ENCODE results near the gene SAP30BP.

SAP30BP gene

GRCh38 chr17:75693500-75694481, 26.7 kb downstream of the SAP30BP start:
- Histone ChIP-seq H3K4me1 (ENCODE audit: insufficient read depth, low read length) (peaks cover 20% of the 10 kb centered on the region; the same call in 1 of the 2 replicates), H3K9me3 (ENCODE audit: control insufficient read depth, insufficient read depth, low read length) (no peaks in the 10 kb centered on the region), H3K9ac (ENCODE audit: low read depth, low read length) (no peak overlapping the region), H3K36me3 (ENCODE audit: insufficient read depth, low read length) (peaks cover 13% of the 10 kb centered on the region; the same call in 1 of the 2 replicates)

GRCh38 chr17:75694536-75694935, 27.4 kb downstream of the SAP30BP start:
- H3K36me3 ChIP-seq (ENCODE audit: insufficient read depth, low read length), result peaks cover 13% of the 10 kb centered on the region; the same call in 1 of the 2 replicates
- no peak overlapping the region for H3K9ac ChIP-seq (ENCODE audit: low read depth, low read length)
- H3K4me1 ChIP-seq (ENCODE audit: insufficient read depth, low read length), result peaks cover 20% of the 10 kb centered on the region; the same call in 1 of the 2 replicates
- no peaks in the 10 kb centered on the region for H3K9me3 ChIP-seq (ENCODE audit: control insufficient read depth, insufficient read depth, low read length)

GRCh38 chr17:75695141-75695829, 28.1 kb downstream of the SAP30BP start:
- no peaks in the 10 kb centered on the region for H3K9me3 ChIP-seq (ENCODE audit: control insufficient read depth, insufficient read depth, low read length)
- H3K4me1 ChIP-seq (ENCODE audit: insufficient read depth, low read length), result peaks cover 20% of the 10 kb centered on the region; the same call in 1 of the 2 replicates
- H3K9ac ChIP-seq (ENCODE audit: low read depth, low read length), result no peak overlapping the region
- H3K36me3 ChIP-seq (ENCODE audit: insufficient read depth, low read length), result peaks cover 19% of the 10 kb centered on the region; the same call in 1 of the 2 replicates

- Histone ChIP-seq H3K9ac (ENCODE audit: low read depth, low read length) (no peak overlapping the region), H3K4me1 (ENCODE audit: insufficient read depth, low read length) (peaks cover 20% of the 10 kb centered on the region; the same call in 1 of the 2 replicates), H3K36me3 (ENCODE audit: insufficient read depth, low read length) (peaks cover 24% of the 10 kb centered on the region), H3K9me3 (ENCODE audit: control insufficient read depth, insufficient read depth, low read length) (no peaks in the 10 kb centered on the region)
These were observed 28.7 kb downstream of the SAP30BP start for GRCh38 chr17:75695830-75696271.

GRCh38 chr17:75697651-75698291, 30.6 kb downstream of the SAP30BP start:
- peaks cover 41% of the 10 kb centered on the region for H3K36me3 ChIP-seq (ENCODE audit: insufficient read depth, low read length)
- H3K9ac ChIP-seq (ENCODE audit: low read depth, low read length), result no peak overlapping the region
- no peaks in the 10 kb centered on the region for H3K9me3 ChIP-seq (ENCODE audit: control insufficient read depth, insufficient read depth, low read length)
- H3K4me1 ChIP-seq (ENCODE audit: insufficient read depth, low read length), result peaks cover 18% of the 10 kb centered on the region; the same call in 1 of the 2 replicates

- peaks cover 9% of the 10 kb centered on the region; the same call in 1 of the 2 replicates for H3K4me1 ChIP-seq (ENCODE audit: insufficient read depth, low read length)
- H3K36me3 ChIP-seq (ENCODE audit: insufficient read depth, low read length), result peaks cover 48% of the 10 kb centered on the region
- H3K9me3 ChIP-seq (ENCODE audit: control insufficient read depth, insufficient read depth, low read length), result no peaks in the 10 kb centered on the region
- no peak overlapping the region for H3K9ac ChIP-seq (ENCODE audit: low read depth, low read length)
These were observed 31.5 kb downstream of the SAP30BP start for GRCh38 chr17:75698659-75699058.

- Histone ChIP-seq H3K4me1 (ENCODE audit: insufficient read depth, low read length) (no peaks in the 10 kb centered on the region; the same call in 1 of the 2 replicates), H3K9me3 (ENCODE audit: control insufficient read depth, insufficient read depth, low read length) (no peaks in the 10 kb centered on the region)
These were observed 34.1 kb downstream of the SAP30BP start for GRCh38 chr17:75701288-75701687.

GRCh38 chr17:75703191-75703590, 36.1 kb downstream of the SAP30BP start:
- Histone ChIP-seq H3K9ac (ENCODE audit: low read depth, low read length) (no peak overlapping the region), H3K4me1 (ENCODE audit: insufficient read depth, low read length) (no peaks in the 10 kb centered on the region; the same call in 1 of the 2 replicates), H3K9me3 (ENCODE audit: control insufficient read depth, insufficient read depth, low read length) (no peaks in the 10 kb centered on the region), H3K36me3 (ENCODE audit: insufficient read depth, low read length) (peaks cover 47% of the 10 kb centered on the region)

More at GRCh38 chr17:75701288-75701687, 34.1 kb downstream of the SAP30BP start:
- Histone ChIP-seq H3K9ac (ENCODE audit: low read depth, low read length) (no peak overlapping the region), H3K36me3 (ENCODE audit: insufficient read depth, low read length) (peaks cover 49% of the 10 kb centered on the region)

GRCh38 chr17:75703591-75703990, 36.5 kb downstream of the SAP30BP start:
- H3K9me3 ChIP-seq (ENCODE audit: control insufficient read depth, insufficient read depth, low read length), result no peaks in the 10 kb centered on the region
- peaks cover 47% of the 10 kb centered on the region for H3K36me3 ChIP-seq (ENCODE audit: insufficient read depth, low read length)
- H3K9ac ChIP-seq (ENCODE audit: low read depth, low read length), result no peak overlapping the region
- no peaks in the 10 kb centered on the region; the same call in 1 of the 2 replicates for H3K4me1 ChIP-seq (ENCODE audit: insufficient read depth, low read length)

GRCh38 chr17:75704963-75705875, 38.1 kb downstream of the SAP30BP start:
- no peaks in the 10 kb centered on the region for H3K9me3 ChIP-seq (ENCODE audit: control insufficient read depth, insufficient read depth, low read length)
- no peak overlapping the region for H3K9ac ChIP-seq (ENCODE audit: low read depth, low read length)
- H3K36me3 ChIP-seq (ENCODE audit: insufficient read depth, low read length), result peaks cover 40% of the 10 kb centered on the region
- no peaks in the 10 kb centered on the region; the same call in 1 of the 2 replicates for H3K4me1 ChIP-seq (ENCODE audit: insufficient read depth, low read length)

- Histone ChIP-seq H3K4me1 (ENCODE audit: insufficient read depth, low read length) (no peaks in the 10 kb centered on the region), H3K9me3 (ENCODE audit: control insufficient read depth, insufficient read depth, low read length) (no peaks in the 10 kb centered on the region), H3K36me3 (ENCODE audit: insufficient read depth, low read length) (peaks cover 31% of the 10 kb centered on the region), H3K9ac (ENCODE audit: low read depth, low read length) (no peak overlapping the region)
These were observed 39.0 kb downstream of the SAP30BP start for GRCh38 chr17:75706042-75706728.

GRCh38 chr17:75707079-75707571, 40.0 kb downstream of the SAP30BP start:
- Histone ChIP-seq H3K4me1 (ENCODE audit: insufficient read depth, low read length) (no peaks in the 10 kb centered on the region), H3K36me3 (ENCODE audit: insufficient read depth, low read length) (peaks cover 22% of the 10 kb centered on the region), H3K9me3 (ENCODE audit: control insufficient read depth, insufficient read depth, low read length) (no peaks in the 10 kb centered on the region), H3K9ac (ENCODE audit: low read depth, low read length) (no peak overlapping the region)
